Spleen (tissue), 11 donors: ENCODE results near the gene ETHE1. TPM values are rescaled to one million over a fixed set of nuclear protein-coding genes. Genes with fewer than 3 reads are reported as not detected.

Experiments
- DNase-seq: peaks from one replicate; pipeline ENCODE4 v3.0.0-alpha.2; 2020
- H3K27ac ChIP-seq, 8 donors: fragments of 200-600 bp; sonication (generic) in 7 of 8; 1 replicate in 4 of 8; 2 replicates in 4 of 8; pipeline versions ENCODE4 v1.5.0 to v1.8.0; 2016 to 2021; ENCODE audit warnings: inconsistent platforms in 4 of 8, mild to moderate bottlenecking in 4 of 8, moderate library complexity in 1 of 8
- H3K27me3 ChIP-seq, 7 donors: fragments of 200-600 bp; sonication (generic) in 6 of 7; replicated peaks in 1 of 7; 1 replicate in 4 of 7; 2 replicates in 3 of 7; pipeline versions ENCODE4 v1.5.0 to v1.8.0; 2016 to 2021; ENCODE audit warnings: inconsistent platforms in 3 of 7, mild to moderate bottlenecking in 1 of 7
- H3K36me3 ChIP-seq, 6 donors: fragments of 200-600 bp; sonication (generic) in 5 of 6; 1 replicate in 4 of 6; 2 replicates in 2 of 6; pipeline versions ENCODE4 v1.5.0 to v1.8.0; 2016 to 2021; ENCODE audit warnings: inconsistent platforms in 2 of 6
- H3K4me1 ChIP-seq, 6 donors: fragments of 200-600 bp; sonication (generic) in 5 of 6; 1 replicate in 3 of 6; 2 replicates in 3 of 6; pipeline versions ENCODE4 v1.5.0 to v1.8.0; 2016 to 2021; ENCODE audit warnings: inconsistent platforms in 3 of 6
- H3K4me3 ChIP-seq, 8 donors: fragments of 200-600 bp; sonication (generic) in 7 of 8; 1 replicate in 4 of 8; 2 replicates in 4 of 8; pipeline versions ENCODE4 v1.5.0 to v1.8.0; 2016 to 2021; ENCODE audit warnings: inconsistent platforms in 4 of 8, mild to moderate bottlenecking in 4 of 8, moderate library complexity in 2 of 8
- H3K9me3 ChIP-seq, 8 donors: fragments of 200-600 bp; sonication (generic) in 7 of 8; 1 replicate in 4 of 8; 2 replicates in 4 of 8; pipeline versions ENCODE4 v1.5.0 to v1.8.0; 2016 to 2021; ENCODE audit warnings: inconsistent platforms in 4 of 8
- POLR2A ChIP-seq, 3 donors: fragments of 450-650 bp; IDR thresholded peaks; one replicate each; pipeline ENCODE4 v1.5.1; 2017; ENCODE audit warnings: antibody characterized with exemption in 3 of 3, mild to moderate bottlenecking in 1 of 3
- POLR2AphosphoS5 ChIP-seq, 3 donors: sonication (generic); formaldehyde crosslinking; IDR thresholded peaks; one replicate each; pipeline ENCODE4 v1.5.1; 2017; ENCODE audit warnings: antibody characterized with exemption in 3 of 3
- WGBS, 5 donors: extraction: QIAGEN DNeasy Blood & Tissue Kit in 3 of 5; methylation state at CpG; one replicate each; pipeline versions ENCODE4 v1.1.5 to v1.1.7; 2013 to 2018; 5-methylcytosine and 5-hydroxymethylcytosine counted together
- intact Hi-C: fragments of 100-400 bp; cut with DNase I; formaldehyde crosslinking; loops from one replicate; pipeline ENCODE4 v1.15.0; 2023; ENCODE audit warnings: low total_unique reads
- polyA plus RNA-seq, 3 donors: library from polyadenylated mRNA; stranded (reverse); fragments of 200-250 nt; gene quantifications; one replicate each; pipeline ENCODE4 v1.2.1, GENCODE V29; 2013
- total RNA-seq, 7 donors: library from RNA; depleted of rRNA in 3 of 7; stranded (reverse); fragments of >200 nt in 3 of 7; fragmentation: NEBNext Ultra II Directional in 4 of 7; extraction: Animal tissue kit (Norgen Biotek cat#: 25700) in 4 of 7; gene quantifications; one replicate each; pipeline versions ENCODE4 v1.1.0 to v1.2.1, GENCODE V29; 2016 to 2021
- TF ChIP-seq, protein P1 (sequence below), 11 experiments: fragments of 200-600 bp in 7 of 11; fragments of 450-650 bp in 4 of 11; sonication (generic) in 4 of 11; IDR thresholded peaks in 8 of 11; conservative IDR thresholded peaks in 3 of 11; 1 replicate in 7 of 11; 2 replicates in 4 of 11; pipeline versions ENCODE4 v1.4.0 to v1.8.0; 2016 to 2021; ENCODE audit warnings: antibody characterized with exemption in 11 of 11, inconsistent platforms in 4 of 11, mild to moderate bottlenecking in 1 of 11
- donor health status: healthy with polysubstance abuse.
- donor health status: DM: no; HTN: no; CAD: no; lungs with moderate emphysema.
- donor health status: DM: no; HTN: no; CAD: no.
- donor health status: Bipolar disorder and iron deficiency.
- donor health status: healthy.
- donor health status: DM: no; HTN: no; CAD: no.
- donor health status: DM: yes; HTN: yes; CAD: no.

ETHE1 gene
- total and polyA plus RNA-seq, 10 donors = 20.2 to 53.4 (median 34.9) TPM

DNA sequence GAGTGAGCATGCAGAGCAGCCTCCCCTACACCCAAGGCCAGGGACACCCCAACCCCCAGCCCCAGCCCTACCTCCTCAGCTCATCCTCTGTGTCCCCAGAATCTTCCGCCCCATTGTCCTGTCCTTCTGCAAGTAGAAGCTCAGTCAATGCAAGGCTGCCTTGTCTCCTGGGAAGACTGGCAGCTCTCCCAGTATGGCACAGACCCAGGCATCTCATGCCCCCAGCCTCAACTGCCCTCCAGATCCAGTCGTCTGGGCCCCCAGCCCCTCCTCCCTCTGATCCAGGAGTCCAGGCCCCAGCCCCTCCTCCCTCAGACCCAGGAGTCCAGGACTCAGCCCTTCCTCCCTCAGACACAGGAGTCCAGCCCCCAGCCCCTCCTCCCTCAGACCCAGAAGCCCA, 19.0 kb upstream of the ETHE1 start:
- H3K4me3 ChIP-seq = no peak overlapping the region
- intact Hi-C loops = no loop called here
- H3K27me3 ChIP-seq = no peaks in the 10 kb centered on the region
- no peak overlapping the region for H3K27ac ChIP-seq
- 82 to 100% (median 85%) methylated on average over 2 of the region's 2 CpGs for WGBS, 5 donors
- no peaks in the 10 kb centered on the region for H3K9me3 ChIP-seq
- H3K36me3 ChIP-seq = peaks cover 3 to 96% (median 63%) of the 10 kb centered on the region in 6 donors
- TF ChIP-seq POLR2AphosphoS5 (IDR thresholded peaks at IDR 0.05) (no peak), POLR2A (IDR thresholded peaks at IDR 0.05) (no peak)
- TF ChIP-seq, protein P1, sequence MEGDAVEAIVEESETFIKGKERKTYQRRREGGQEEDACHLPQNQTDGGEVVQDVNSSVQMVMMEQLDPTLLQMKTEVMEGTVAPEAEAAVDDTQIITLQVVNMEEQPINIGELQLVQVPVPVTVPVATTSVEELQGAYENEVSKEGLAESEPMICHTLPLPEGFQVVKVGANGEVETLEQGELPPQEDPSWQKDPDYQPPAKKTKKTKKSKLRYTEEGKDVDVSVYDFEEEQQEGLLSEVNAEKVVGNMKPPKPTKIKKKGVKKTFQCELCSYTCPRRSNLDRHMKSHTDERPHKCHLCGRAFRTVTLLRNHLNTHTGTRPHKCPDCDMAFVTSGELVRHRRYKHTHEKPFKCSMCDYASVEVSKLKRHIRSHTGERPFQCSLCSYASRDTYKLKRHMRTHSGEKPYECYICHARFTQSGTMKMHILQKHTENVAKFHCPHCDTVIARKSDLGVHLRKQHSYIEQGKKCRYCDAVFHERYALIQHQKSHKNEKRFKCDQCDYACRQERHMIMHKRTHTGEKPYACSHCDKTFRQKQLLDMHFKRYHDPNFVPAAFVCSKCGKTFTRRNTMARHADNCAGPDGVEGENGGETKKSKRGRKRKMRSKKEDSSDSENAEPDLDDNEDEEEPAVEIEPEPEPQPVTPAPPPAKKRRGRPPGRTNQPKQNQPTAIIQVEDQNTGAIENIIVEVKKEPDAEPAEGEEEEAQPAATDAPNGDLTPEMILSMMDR (IDR thresholded peaks at IDR 0.05 in 8 of 11, conservative IDR thresholded peaks at IDR 0.05 in 3 of 11) = no peak
- no peaks in the 10 kb centered on the region for H3K4me1 ChIP-seq
- peak; percentile 44 for DNase-seq

DNA sequence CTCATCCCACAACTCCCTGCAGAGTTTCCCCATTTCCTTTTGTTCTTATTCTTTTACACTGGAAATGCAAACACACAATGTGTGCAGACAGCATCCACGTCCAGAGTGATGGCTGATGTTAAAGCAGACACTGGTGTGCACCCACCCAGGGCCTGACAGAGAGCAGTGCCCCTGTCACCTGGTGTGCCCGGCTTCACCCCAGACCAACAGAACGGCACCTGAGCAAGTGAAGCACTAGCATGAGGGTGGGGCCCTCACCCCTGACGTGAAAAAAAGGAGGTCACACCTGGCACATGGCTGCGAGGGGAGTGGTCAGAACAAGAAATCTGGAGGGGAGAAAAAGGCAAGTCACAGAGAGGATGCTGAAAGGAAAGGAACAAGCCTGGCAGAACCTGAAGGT, 18.3 kb upstream of the ETHE1 start:
- H3K27me3 ChIP-seq = no peaks in the 10 kb centered on the region
- WGBS, 5 donors = 87 to 94% (median 91%) methylated on average over 5 of the region's 5 CpGs
- peaks cover 3 to 96% (median 63%) of the 10 kb centered on the region in 6 donors for H3K36me3 ChIP-seq
- intact Hi-C loops = no loop called here
- no peaks in the 10 kb centered on the region for H3K9me3 ChIP-seq
- no peaks in the 10 kb centered on the region for H3K4me1 ChIP-seq
- H3K4me3 ChIP-seq = no peak overlapping the region
- peak; percentile 48 for DNase-seq
- no peak overlapping the region for H3K27ac ChIP-seq
- TF ChIP-seq POLR2A (IDR thresholded peaks at IDR 0.05) (no peak), POLR2AphosphoS5 (IDR thresholded peaks at IDR 0.05) (no peak)
- TF ChIP-seq, protein P1 (IDR thresholded peaks at IDR 0.05 in 8 of 11, conservative IDR thresholded peaks at IDR 0.05 in 3 of 11) = no peak

DNA sequence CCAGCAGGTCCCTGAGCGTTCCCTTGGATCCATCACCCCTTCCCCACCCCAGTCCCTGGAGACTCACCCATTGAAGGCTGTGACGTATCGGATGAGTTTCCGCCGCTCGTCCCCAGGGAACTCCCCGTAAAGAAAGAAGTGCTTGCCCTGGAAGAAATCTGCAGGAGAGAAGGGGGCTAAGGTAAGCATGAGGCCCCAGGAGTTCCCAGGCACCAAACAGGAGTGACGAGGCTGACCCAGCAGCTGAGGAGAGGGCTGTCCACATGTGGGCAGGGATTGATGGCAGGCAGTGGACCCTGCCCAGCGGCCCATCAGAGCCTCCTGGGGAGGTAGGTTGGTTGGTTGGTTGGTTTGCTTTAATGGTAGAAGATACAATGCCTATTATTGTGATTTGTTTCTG, 17.1 kb upstream of the ETHE1 start:
- 95 to 98% (median 96%) methylated on average over 9 of the region's 9 CpGs for WGBS, 5 donors
- no peak overlapping the region for H3K27ac ChIP-seq
- intact Hi-C loops = no loop called here
- H3K4me3 ChIP-seq = no peak overlapping the region
- H3K4me1 ChIP-seq = no peaks in the 10 kb centered on the region
- H3K27me3 ChIP-seq = no peaks in the 10 kb centered on the region
- peaks cover 0 to 7% (median 6%) of the 10 kb centered on the region in 8 donors for H3K9me3 ChIP-seq
- TF ChIP-seq POLR2A (IDR thresholded peaks at IDR 0.05) (no peak), POLR2AphosphoS5 (IDR thresholded peaks at IDR 0.05) (no peak)
- TF ChIP-seq, protein P1 (IDR thresholded peaks at IDR 0.05 in 8 of 11, conservative IDR thresholded peaks at IDR 0.05 in 3 of 11) = no peak
- H3K36me3 ChIP-seq = peaks cover 3 to 96% (median 63%) of the 10 kb centered on the region in 6 donors
- no peak for DNase-seq

DNA sequence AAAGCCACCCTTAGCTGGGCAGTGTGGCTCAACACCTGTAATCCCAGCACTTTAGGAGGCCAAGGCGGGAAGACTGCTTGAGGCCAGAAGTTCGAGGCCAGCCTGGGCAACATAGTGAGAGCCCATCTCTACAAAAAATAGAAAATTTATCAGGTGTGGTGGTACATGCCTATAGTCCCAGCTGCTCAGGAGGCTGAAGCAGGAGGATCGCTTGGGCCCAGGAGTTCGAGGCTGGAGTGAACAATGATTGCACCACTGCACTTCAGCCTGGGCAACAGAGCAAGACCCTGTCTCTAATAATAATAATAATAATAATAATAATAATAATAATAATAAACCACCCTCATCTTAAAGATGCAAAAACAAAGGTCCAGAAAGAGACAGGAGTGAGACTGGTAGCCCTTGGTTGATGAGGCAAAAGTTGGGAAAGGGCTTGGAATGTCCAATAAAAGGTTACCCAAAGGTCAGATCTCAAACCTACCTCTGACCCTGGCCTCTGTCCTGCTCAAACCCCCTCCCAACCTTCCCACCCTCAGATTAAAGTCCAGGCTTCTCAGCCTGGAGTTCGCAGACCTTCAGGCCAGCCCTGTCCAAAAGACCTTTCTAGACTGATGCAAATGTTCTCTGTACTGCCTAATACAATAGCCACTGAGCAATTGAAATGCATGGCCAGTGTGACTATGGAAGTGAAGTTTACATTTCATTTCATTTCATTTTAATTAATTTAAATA, 15.1 kb upstream of the ETHE1 start:
- WGBS, 5 donors = 96 to 98% (median 97%) methylated on average over 5 of the region's 5 CpGs
- Histone ChIP-seq H3K27ac (no peak overlapping the region), H3K9me3 (peaks cover 0 to 17% (median 14%) of the 10 kb centered on the region in 8 donors), H3K36me3 (peaks cover 3 to 100% (median 75%) of the 10 kb centered on the region in 6 donors), H3K4me1 (no peaks in the 10 kb centered on the region), H3K27me3 (no peaks in the 10 kb centered on the region), H3K4me3 (no peak overlapping the region)
- TF ChIP-seq POLR2A (IDR thresholded peaks at IDR 0.05) = no peak
- TF ChIP-seq, protein P1 (IDR thresholded peaks at IDR 0.05 in 8 of 11, conservative IDR thresholded peaks at IDR 0.05 in 3 of 11) = no peak
- no peak for TF ChIP-seq POLR2AphosphoS5 (IDR thresholded peaks at IDR 0.05)
- peak; percentile 9 for DNase-seq
- intact Hi-C loops = no loop called here
